Glutamatergic neuron (in vitro differentiated cells): Measurements from ENCODE around the gene ARFGEF3. TPM values are rescaled to one million over a fixed set of nuclear protein-coding genes. Genes with fewer than 3 reads are reported as not detected.

Experiments used
- DNase-seq: peaks from one replicate; pipeline ENCODE4 v3.0.0; 2022
- H3K27ac Mint-ChIP-seq: one replicate; pipeline ENCODE4 v1.8.0; 2020; ENCODE audit warnings: mild to moderate bottlenecking, mixed read lengths, inconsistent platforms; ENCODE audit not compliant: unreplicated experiment
- H3K27me3 Mint-ChIP-seq: one replicate; pipeline ENCODE4 v1.8.0; 2020; ENCODE audit warnings: mild to moderate bottlenecking, moderate library complexity, mixed read lengths, inconsistent platforms; ENCODE audit not compliant: unreplicated experiment
- H3K36me3 Mint-ChIP-seq: one replicate; pipeline ENCODE4 v1.8.0; 2020; ENCODE audit warnings: mild to moderate bottlenecking, mixed read lengths, inconsistent platforms; ENCODE audit not compliant: unreplicated experiment
- H3K4me1 Mint-ChIP-seq: one replicate; pipeline ENCODE4 v1.8.0; 2020; ENCODE audit warnings: mild to moderate bottlenecking, low read depth, mixed read lengths, inconsistent platforms; ENCODE audit not compliant: unreplicated experiment
- H3K4me3 Mint-ChIP-seq: one replicate; pipeline ENCODE4 v1.8.0; 2020; ENCODE audit warnings: mild to moderate bottlenecking, mixed read lengths, inconsistent platforms; ENCODE audit not compliant: unreplicated experiment
- H3K9me3 Mint-ChIP-seq: one replicate; pipeline ENCODE4 v1.8.0; 2020; ENCODE audit warnings: mild to moderate bottlenecking, moderate library complexity, mixed read lengths, inconsistent platforms; ENCODE audit not compliant: unreplicated experiment
- CTCF ChIP-seq: fragments of 200-600 bp; sonication (generic); IDR thresholded peaks from one replicate; pipeline ENCODE4 v1.5.0; 2021; ENCODE audit not compliant: partially characterized antibody, unreplicated experiment
- total RNA-seq: library from RNA; stranded (reverse); fragmentation: NEBNext Ultra II Directional; extraction: Animal tissue kit (Norgen Biotek cat#: 25700); gene quantifications from one replicate; pipeline ENCODE4 v1.2.1, GENCODE V29; 2021; ENCODE audit not compliant: unreplicated experiment

Gene ARFGEF3
- total RNA-seq, 1 donor from 2014 or later = 15.3 TPM

- TF ChIP-seq CTCF = no peak
- Mint-ChIP-seq H3K36me3 (peaks cover 3% of the 10 kb centered on the region), H3K27ac (no peak overlapping the region), H3K9me3 (no peaks in the 10 kb centered on the region), H3K4me1 (no peaks in the 10 kb centered on the region), H3K4me3 (no peak overlapping the region), H3K27me3 (peaks cover 2% of the 10 kb centered on the region)
- no peak for DNase-seq
Observed at GRCh38 chr6:138267971-138268895, 106.5 kb downstream of the ARFGEF3 start.

GRCh38 chr6:138271451-138271850 lies 109.7 kb downstream of the ARFGEF3 start:
- Mint-ChIP-seq H3K36me3 (peaks cover 3% of the 10 kb centered on the region), H3K27ac (no peak overlapping the region), H3K4me3 (no peak overlapping the region), H3K4me1 (peaks cover 2% of the 10 kb centered on the region), H3K9me3 (no peaks in the 10 kb centered on the region), H3K27me3 (no peaks in the 10 kb centered on the region)
- TF ChIP-seq CTCF = no peak
- DNase-seq = no peak

- Mint-ChIP-seq H3K36me3 (peaks cover 3% of the 10 kb centered on the region), H3K27me3 (no peaks in the 10 kb centered on the region), H3K4me3 (no peak overlapping the region), H3K27ac (no peak overlapping the region), H3K4me1 (peaks cover 2% of the 10 kb centered on the region), H3K9me3 (no peaks in the 10 kb centered on the region)
- TF ChIP-seq CTCF = no peak
- no peak for DNase-seq
Observed at GRCh38 chr6:138272533-138273315, 111.0 kb downstream of the ARFGEF3 start.

- Mint-ChIP-seq H3K27ac (no peak overlapping the region), H3K4me1 (peaks cover 2% of the 10 kb centered on the region), H3K27me3 (no peaks in the 10 kb centered on the region), H3K9me3 (no peaks in the 10 kb centered on the region), H3K36me3 (no peaks in the 10 kb centered on the region), H3K4me3 (no peak overlapping the region)
- TF ChIP-seq CTCF = no peak
- DNase-seq = peak; percentile 36
Observed at GRCh38 chr6:138275976-138276375, 114.2 kb downstream of the ARFGEF3 start.

GRCh38 chr6:138277835-138278234 lies 116.1 kb downstream of the ARFGEF3 start:
- peaks cover 3% of the 10 kb centered on the region for H3K27me3 Mint-ChIP-seq
- DNase-seq = no peak
- peaks cover 2% of the 10 kb centered on the region for H3K4me1 Mint-ChIP-seq
- TF ChIP-seq CTCF = no peak
- H3K27ac Mint-ChIP-seq = no peak overlapping the region
- no peaks in the 10 kb centered on the region for H3K36me3 Mint-ChIP-seq
- H3K4me3 Mint-ChIP-seq = no peak overlapping the region
- no peaks in the 10 kb centered on the region for H3K9me3 Mint-ChIP-seq
